ENCODE results near the gene PNMA8B.

Gene PNMA8B, protein sequence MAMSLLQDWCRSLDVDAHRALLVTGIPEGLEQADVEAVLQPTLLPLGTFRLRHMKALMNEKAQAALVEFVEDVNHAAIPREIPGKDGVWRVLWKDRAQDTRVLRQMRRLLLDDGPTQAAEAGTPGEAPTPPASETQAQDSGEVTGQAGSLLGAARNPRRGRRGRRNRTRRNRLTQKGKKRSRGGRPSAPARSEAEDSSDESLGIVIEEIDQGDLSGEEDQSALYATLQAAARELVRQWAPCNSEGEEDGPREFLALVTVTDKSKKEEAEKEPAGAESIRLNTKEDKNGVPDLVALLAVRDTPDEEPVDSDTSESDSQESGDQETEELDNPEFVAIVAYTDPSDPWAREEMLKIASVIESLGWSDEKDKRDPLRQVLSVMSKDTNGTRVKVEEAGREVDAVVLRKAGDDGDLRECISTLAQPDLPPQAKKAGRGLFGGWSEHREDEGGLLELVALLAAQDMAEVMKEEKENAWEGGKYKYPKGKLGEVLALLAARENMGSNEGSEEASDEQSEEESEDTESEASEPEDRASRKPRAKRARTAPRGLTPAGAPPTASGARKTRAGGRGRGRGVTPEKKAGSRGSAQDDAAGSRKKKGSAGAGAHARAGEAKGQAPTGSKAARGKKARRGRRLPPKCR

DNA sequence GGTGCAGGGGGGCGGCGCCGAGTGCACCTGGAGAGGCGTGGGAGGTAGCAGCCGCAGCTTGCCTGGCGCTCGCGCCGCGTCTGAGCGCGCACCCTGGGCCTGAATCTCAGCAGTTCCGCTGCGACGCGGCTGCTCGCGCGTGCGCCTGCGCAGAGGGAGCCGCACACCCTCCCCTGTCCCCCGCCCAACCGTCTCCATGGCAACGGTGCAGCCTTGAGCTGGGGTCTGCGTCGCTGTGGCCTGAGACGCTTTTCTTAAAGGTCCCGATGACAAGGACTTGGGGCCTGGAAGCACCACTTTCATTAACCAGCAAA lies at the start of gene PNMA8B:
TSS of gene PNMA8B (minus strand) at position 82 of the 314 bp plus-strand sequence. CDS start 402 bp downstream, outside the sequence.
- no peak within 1 kb of the TSS for H3K9ac ChIP-seq (ENCODE audit: low read length)
- peak within 1 kb of the TSS; percentile 62 for H3K4me3 ChIP-seq (ENCODE audit: low read depth, low read length)
- H3K9me3 ChIP-seq (ENCODE audit: control insufficient read depth, insufficient read depth, low read depth, low read length), result no peaks in the 10 kb centered on the region
- H3K36me3 ChIP-seq (ENCODE audit: control insufficient read depth, insufficient read depth, low read length), result no peaks in the 10 kb centered on the region
- H3K4me1 ChIP-seq (ENCODE audit: control insufficient read depth, insufficient read depth, low read length), result peaks cover 13% of the 10 kb centered on the region
- H3K27ac ChIP-seq (ENCODE audit: low read depth, low read length), result no peak within 1 kb of the TSS
- H3K27me3 ChIP-seq (ENCODE audit: control insufficient read depth, insufficient read depth, low read length), result peaks cover 44% of the 10 kb centered on the region

DNA sequence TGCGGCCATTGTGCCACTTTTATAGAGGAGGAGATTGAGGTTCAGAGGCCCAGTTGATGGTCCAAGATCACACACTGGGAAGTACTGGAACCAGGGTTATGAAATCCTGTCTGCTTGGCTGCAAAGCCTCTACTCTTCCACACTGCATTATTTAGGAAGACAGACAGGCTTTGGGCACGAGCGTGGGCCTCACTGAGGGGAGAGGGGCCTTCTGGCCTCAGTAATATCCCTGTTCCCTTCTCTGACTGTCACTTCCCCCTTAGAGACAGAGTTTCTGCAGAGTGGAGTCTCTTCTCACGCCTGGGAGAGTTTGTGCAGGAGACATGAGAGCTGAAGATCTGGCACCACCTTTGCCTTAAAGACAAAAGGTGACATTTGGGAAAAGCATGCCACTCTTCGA lies 49.0 kb upstream of the PNMA8B start:
- H3K4me3 ChIP-seq (ENCODE audit: low read depth, low read length), result no peak overlapping the region

DNA sequence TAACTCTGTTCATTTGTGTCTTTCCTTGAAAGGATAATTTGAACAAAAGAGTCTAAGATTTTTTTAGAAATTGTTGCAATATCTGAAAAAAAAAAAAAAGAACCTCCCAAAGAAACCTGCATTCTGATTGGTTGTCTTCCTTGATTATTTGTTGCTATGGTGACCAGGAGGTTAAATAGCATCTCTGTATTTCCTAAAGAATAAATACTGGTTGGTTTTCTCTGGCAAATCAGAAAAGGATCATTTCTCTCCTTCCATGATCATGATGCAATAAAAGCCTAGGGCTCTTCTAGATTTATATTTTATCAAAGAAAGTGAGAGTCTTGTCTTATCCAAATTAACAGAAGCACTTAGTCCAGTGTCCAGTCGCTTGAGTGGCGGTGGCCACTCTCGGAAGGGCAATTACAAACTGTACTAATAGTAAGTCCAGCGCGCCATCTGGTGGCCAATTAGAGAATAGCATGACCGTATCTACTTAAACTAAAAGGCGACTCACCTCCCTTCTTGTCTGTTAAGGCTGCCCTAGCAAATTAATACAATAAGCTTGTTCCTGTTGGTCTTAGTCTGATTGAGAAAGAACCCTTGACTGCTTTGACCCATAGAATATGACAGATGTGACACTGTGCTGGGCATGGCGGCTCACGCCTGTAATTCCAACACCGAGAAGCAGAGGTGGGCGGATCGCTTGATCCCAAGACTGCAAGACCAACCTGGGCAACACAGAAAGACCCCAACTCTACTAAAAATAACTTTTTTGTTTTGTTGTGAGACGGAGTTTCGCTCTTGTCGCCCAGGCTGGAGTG lies 47.0 kb upstream of the PNMA8B start:
- Histone ChIP-seq H3K4me3 (ENCODE audit: low read depth, low read length) (no peak overlapping the region), H3K27ac (ENCODE audit: low read depth, low read length) (no peak overlapping the region), H3K4me1 (ENCODE audit: control insufficient read depth, insufficient read depth, low read length) (peaks cover 7% of the 10 kb centered on the region; the same call in 1 of the 2 replicates), H3K36me3 (ENCODE audit: control insufficient read depth, insufficient read depth, low read length) (no peaks in the 10 kb centered on the region), H3K9ac (ENCODE audit: low read length) (no peak overlapping the region), H3K27me3 (ENCODE audit: control insufficient read depth, insufficient read depth, low read length) (no peaks in the 10 kb centered on the region), H3K9me3 (ENCODE audit: control insufficient read depth, insufficient read depth, low read depth, low read length) (no peaks in the 10 kb centered on the region)

More for the DNA sequence above, 49.0 kb upstream of the PNMA8B start:
- no peak overlapping the region for H3K27ac ChIP-seq (ENCODE audit: low read depth, low read length)
- no peaks in the 10 kb centered on the region for H3K27me3 ChIP-seq (ENCODE audit: control insufficient read depth, insufficient read depth, low read length)
- H3K9ac ChIP-seq (ENCODE audit: low read length), result no peak overlapping the region
- H3K4me1 ChIP-seq (ENCODE audit: control insufficient read depth, insufficient read depth, low read length), result peaks cover 7% of the 10 kb centered on the region; the same call in 1 of the 2 replicates
- H3K9me3 ChIP-seq (ENCODE audit: control insufficient read depth, insufficient read depth, low read depth, low read length), result peaks cover 4% of the 10 kb centered on the region; the same call in 1 of the 2 replicates
- H3K36me3 ChIP-seq (ENCODE audit: control insufficient read depth, insufficient read depth, low read length), result no peaks in the 10 kb centered on the region

DNA sequence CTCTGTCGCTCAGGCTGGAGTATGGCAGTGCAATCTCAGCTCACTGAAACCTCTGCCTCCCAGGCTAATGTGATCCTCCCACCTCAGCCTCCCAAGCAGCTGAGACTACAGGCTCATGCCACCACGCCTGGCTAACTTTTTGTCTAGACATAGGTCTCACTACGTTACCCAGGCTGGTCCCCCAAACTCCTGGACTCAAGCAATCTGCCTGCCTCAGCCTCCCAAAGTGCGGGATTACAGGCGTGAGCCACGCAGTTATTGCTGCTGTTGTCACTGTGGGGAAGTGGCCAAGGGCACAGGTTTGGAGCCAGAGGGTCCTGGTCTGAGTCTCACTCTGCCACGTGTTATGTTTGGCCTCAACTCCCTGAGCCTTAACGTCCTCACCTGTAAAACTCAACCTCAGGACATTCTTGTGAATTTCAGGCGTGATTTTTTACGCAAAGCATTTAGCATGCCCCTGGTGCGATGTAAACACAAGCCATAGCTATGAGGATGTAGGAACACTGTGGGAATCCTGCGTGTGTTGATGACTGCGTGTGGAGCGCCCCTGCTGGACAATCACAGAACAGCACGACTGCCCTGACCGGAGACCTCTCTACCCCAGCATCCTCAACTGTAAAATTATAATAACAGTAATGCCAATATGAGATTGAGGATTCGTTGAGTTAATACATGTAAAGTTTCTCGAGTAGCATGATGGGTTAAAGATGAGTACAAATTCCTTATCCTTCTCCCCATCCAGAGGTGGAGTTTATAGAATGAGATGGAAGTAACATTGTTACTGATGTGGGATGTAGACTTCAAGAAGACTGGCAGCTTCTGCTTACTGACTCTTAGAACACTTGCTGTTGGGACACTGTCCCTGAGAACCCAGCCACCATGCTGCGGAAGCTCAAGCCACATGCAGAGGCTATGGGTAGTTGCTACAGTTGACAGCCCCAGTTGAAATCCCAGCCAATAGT lies 41.8 kb upstream of the PNMA8B start:
- Histone ChIP-seq H3K9me3 (ENCODE audit: control insufficient read depth, insufficient read depth, low read depth, low read length) (no peaks in the 10 kb centered on the region), H3K4me3 (ENCODE audit: low read depth, low read length) (no peak overlapping the region), H3K27me3 (ENCODE audit: control insufficient read depth, insufficient read depth, low read length) (no peaks in the 10 kb centered on the region), H3K9ac (ENCODE audit: low read length) (no peak overlapping the region), H3K27ac (ENCODE audit: low read depth, low read length) (no peak overlapping the region), H3K4me1 (ENCODE audit: control insufficient read depth, insufficient read depth, low read length) (no peaks in the 10 kb centered on the region), H3K36me3 (ENCODE audit: control insufficient read depth, insufficient read depth, low read length) (no peaks in the 10 kb centered on the region)

DNA sequence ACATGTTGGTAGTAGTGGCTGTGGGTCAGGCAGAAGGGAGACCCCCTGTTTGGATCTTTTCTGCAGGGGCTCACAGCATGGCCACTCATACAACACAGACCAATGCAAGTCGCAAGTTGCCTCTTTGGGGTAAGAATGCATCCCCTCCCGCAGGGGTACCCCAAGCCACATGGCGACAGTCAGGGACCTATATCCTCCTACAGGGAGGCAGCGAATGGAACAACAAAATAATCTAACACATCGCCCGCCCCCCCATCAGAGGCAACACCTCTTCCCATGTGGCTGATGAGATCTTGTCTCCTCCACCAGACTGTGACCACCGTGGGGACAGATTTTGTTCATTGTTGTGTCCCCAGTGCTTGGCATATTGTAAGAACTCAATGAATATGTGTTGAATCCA lies 40.7 kb upstream of the PNMA8B start:
- no peak overlapping the region for H3K4me3 ChIP-seq (ENCODE audit: low read depth, low read length)
- H3K9ac ChIP-seq (ENCODE audit: low read length), result no peak overlapping the region
- no peaks in the 10 kb centered on the region for H3K36me3 ChIP-seq (ENCODE audit: control insufficient read depth, insufficient read depth, low read length)
- no peaks in the 10 kb centered on the region for H3K27me3 ChIP-seq (ENCODE audit: control insufficient read depth, insufficient read depth, low read length)
- H3K27ac ChIP-seq (ENCODE audit: low read depth, low read length), result no peak overlapping the region
- no peaks in the 10 kb centered on the region for H3K9me3 ChIP-seq (ENCODE audit: control insufficient read depth, insufficient read depth, low read depth, low read length)
- H3K4me1 ChIP-seq (ENCODE audit: control insufficient read depth, insufficient read depth, low read length), result no peaks in the 10 kb centered on the region

DNA sequence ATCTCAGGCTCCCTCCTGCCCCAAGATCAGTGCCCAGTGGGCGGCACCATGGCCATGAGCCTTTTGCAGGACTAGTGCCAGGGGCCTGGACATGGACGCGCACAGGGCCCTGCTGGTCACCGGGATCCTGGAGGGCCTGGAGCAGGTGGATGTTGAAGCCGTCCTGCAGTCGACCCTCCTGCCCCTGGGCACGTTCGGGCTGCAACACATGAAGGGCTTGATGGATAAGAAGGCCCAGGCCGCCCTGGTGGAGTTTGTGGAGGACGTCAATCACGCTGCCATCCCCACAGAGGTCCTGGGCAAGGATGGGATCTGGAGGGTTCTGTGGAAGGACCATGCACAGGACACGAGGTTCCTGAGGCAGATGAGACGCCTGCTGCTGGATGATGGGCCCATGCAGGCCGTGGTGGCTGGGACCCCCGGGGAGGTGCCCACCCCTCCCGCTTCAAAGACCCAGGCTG lies 38.0 kb upstream of the PNMA8B start:
- no peak overlapping the region for H3K9ac ChIP-seq (ENCODE audit: low read length)
- H3K9me3 ChIP-seq (ENCODE audit: control insufficient read depth, insufficient read depth, low read depth, low read length), result no peaks in the 10 kb centered on the region
- H3K4me1 ChIP-seq (ENCODE audit: control insufficient read depth, insufficient read depth, low read length), result peaks cover 16% of the 10 kb centered on the region
- H3K27ac ChIP-seq (ENCODE audit: low read depth, low read length), result no peak overlapping the region
- H3K4me3 ChIP-seq (ENCODE audit: low read depth, low read length), result no peak overlapping the region
- H3K27me3 ChIP-seq (ENCODE audit: control insufficient read depth, insufficient read depth, low read length), result no peaks in the 10 kb centered on the region
- no peaks in the 10 kb centered on the region for H3K36me3 ChIP-seq (ENCODE audit: control insufficient read depth, insufficient read depth, low read length)

DNA sequence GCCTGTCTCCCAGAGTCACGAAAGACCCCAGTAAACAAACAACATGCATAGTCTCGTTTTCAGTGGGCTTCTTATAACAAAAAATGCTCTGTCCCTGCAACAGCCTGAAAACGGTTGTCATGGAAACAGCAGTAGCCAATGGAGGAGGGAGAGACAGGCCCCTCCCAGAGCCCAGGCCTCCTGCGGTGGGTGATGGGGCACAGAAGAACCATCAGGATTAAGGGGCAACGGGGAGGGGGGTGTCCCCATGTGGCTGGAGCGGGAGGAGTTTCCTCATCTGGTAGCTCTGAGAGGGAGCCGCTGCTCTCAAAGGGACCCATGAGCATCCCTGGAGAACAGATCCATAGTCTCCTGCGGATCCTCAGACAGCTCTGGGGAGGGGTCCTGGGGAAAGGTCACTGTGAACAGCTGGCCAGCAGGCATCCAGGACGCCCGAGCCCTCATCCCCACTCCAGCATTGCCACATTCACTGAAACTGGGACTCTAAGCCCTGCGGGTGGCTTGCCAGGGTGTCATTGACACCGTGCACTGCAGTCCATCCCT lies 37.5 kb upstream of the PNMA8B start:
- Histone ChIP-seq H3K27ac (ENCODE audit: low read depth, low read length) (no peak overlapping the region), H3K4me1 (ENCODE audit: control insufficient read depth, insufficient read depth, low read length) (peaks cover 20% of the 10 kb centered on the region), H3K9me3 (ENCODE audit: control insufficient read depth, insufficient read depth, low read depth, low read length) (no peaks in the 10 kb centered on the region), H3K9ac (ENCODE audit: low read length) (no peak overlapping the region), H3K4me3 (ENCODE audit: low read depth, low read length) (no peak overlapping the region), H3K27me3 (ENCODE audit: control insufficient read depth, insufficient read depth, low read length) (no peaks in the 10 kb centered on the region), H3K36me3 (ENCODE audit: control insufficient read depth, insufficient read depth, low read length) (no peaks in the 10 kb centered on the region)

DNA sequence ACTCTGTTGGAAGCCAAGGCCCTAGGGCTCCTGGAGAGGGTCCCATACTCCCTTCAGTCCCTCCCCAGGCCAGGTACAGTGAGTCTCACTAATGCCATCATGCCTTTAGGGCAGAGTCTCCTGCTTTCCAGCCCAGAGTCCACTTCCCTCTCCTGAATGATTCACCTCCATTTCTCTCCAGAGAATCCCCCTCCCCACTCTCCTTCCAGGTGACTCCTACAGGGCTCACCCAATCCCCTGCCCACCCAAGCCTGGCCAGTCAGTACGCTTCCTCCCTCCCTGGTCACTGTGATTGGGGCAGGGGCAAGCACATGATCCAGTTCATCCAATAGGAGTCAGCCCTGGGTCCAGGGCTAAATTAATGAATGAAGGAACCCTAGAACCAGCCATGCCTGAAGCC lies 35.0 kb upstream of the PNMA8B start:
- H3K4me1 ChIP-seq (ENCODE audit: control insufficient read depth, insufficient read depth, low read length), result peaks cover 20% of the 10 kb centered on the region
- no peaks in the 10 kb centered on the region for H3K27me3 ChIP-seq (ENCODE audit: control insufficient read depth, insufficient read depth, low read length)
- H3K9ac ChIP-seq (ENCODE audit: low read length), result no peak overlapping the region
- no peak overlapping the region for H3K27ac ChIP-seq (ENCODE audit: low read depth, low read length)
- no peaks in the 10 kb centered on the region for H3K9me3 ChIP-seq (ENCODE audit: control insufficient read depth, insufficient read depth, low read depth, low read length)
- no peaks in the 10 kb centered on the region for H3K36me3 ChIP-seq (ENCODE audit: control insufficient read depth, insufficient read depth, low read length)
- peak overlapping the region; percentile 30; the same call in 1 of the 2 replicates for H3K4me3 ChIP-seq (ENCODE audit: low read depth, low read length)

DNA sequence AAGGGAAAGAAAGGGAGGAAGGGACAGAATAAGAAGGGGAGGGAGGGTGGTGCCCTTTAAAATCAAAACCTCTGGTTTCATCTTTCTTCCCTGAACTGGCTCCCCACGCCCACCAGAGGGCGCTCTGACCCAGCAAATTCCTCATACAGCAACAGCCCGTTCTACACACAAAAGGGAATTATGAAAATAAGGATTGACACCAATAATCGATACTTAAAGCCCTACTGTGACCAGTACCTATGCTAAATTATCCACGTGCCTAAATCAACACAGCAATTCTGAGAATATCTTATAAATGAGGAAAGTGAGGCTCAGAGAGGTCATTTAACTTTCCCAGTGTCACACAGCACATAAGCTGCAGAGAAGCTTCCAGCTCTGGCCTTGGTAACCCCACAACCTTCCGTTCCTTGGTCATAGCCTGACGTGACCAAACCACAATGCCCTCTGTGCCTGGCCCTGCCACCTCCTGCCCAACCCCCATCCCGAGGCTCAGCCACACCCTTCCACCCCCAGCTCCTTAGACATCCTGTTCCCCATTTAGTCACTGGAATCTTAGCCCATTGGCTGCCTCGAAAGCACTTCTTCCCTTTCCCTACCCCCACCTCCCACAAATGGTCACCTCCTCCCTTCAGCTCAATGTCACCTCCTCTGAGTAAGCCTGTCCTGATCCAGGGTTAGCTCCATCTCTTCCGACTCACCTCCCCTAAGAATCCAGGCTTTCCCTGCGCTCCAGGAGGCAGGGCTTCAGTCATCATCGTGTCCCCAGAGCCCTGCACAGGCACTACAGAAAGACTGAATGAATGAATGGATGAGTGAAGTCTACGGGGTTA lies 34.2 kb upstream of the PNMA8B start:
- Histone ChIP-seq H3K27ac (ENCODE audit: low read depth, low read length) (no peak overlapping the region), H3K36me3 (ENCODE audit: control insufficient read depth, insufficient read depth, low read length) (no peaks in the 10 kb centered on the region), H3K4me1 (ENCODE audit: control insufficient read depth, insufficient read depth, low read length) (peaks cover 20% of the 10 kb centered on the region), H3K4me3 (ENCODE audit: low read depth, low read length) (peak overlapping the region; percentile 30), H3K27me3 (ENCODE audit: control insufficient read depth, insufficient read depth, low read length) (no peaks in the 10 kb centered on the region), H3K9me3 (ENCODE audit: control insufficient read depth, insufficient read depth, low read depth, low read length) (no peaks in the 10 kb centered on the region), H3K9ac (ENCODE audit: low read length) (no peak overlapping the region)

Data from HUES6 (cell line).